ENCODE data around the gene DPP6. TPM values are rescaled to one million over a fixed set of nuclear protein-coding genes. Genes with fewer than 3 reads are reported as not detected.

The DPP6 gene
- total and polyA plus RNA-seq, 12 donors = 0.07 to 2.1 (median 0.16) TPM; not detected in 4

GRCh38 chr7:154774303-154774969 is 722.2 kb downstream of the DPP6 start:
- WGBS, 2 donors = 59 to 70% methylated on average over 4 of the region's 4 CpGs
- no peaks in the 10 kb centered on the region for H3K36me3 ChIP-seq
- no peak overlapping the region for H3K27ac ChIP-seq
- DNase-seq (no peak), ATAC-seq (no peak)
- H3K4me1 ChIP-seq = no peaks in the 10 kb centered on the region
- intact Hi-C loops (cut with DNase I) = no loop called here
- peaks cover 0 to 5% (median 0%) of the 10 kb centered on the region in 11 donors for H3K9me3 ChIP-seq
- no peaks in the 10 kb centered on the region for H3K27me3 ChIP-seq
- H3K4me3 ChIP-seq = no peak overlapping the region
- no peak for TF ChIP-seq CTCF (IDR thresholded peaks at IDR 0.05)

- H3K4me3 ChIP-seq = no peak overlapping the region
- WGBS, 2 donors = 89% methylated on average over 8 of the region's 8 CpGs
- no peaks in the 10 kb centered on the region for H3K36me3 ChIP-seq
- no peaks in the 10 kb centered on the region for H3K4me1 ChIP-seq
- intact Hi-C loops (cut with DNase I) = no loop called here
- DNase-seq = no peak
- no peak for ATAC-seq
- H3K27ac ChIP-seq = no peak overlapping the region
- peaks cover 0 to 4% (median 0%) of the 10 kb centered on the region in 7 donors for H3K27me3 ChIP-seq
- peaks cover 0 to 4% (median 0%) of the 10 kb centered on the region in 11 donors for H3K9me3 ChIP-seq
- no peak for TF ChIP-seq CTCF (IDR thresholded peaks at IDR 0.05)
Measured at GRCh38 chr7:154775681-154776080, 723.5 kb downstream of the DPP6 start.

- peaks cover 0 to 4% (median 0%) of the 10 kb centered on the region in 7 donors for H3K27me3 ChIP-seq
- DNase-seq = no peak
- ATAC-seq = no peak
- H3K4me1 ChIP-seq = no peaks in the 10 kb centered on the region
- H3K27ac ChIP-seq = no peak overlapping the region
- intact Hi-C loops (cut with DNase I) = no loop called here
- H3K36me3 ChIP-seq = no peaks in the 10 kb centered on the region
- WGBS, 2 donors = 57 to 65% methylated on average over 5 of the region's 5 CpGs
- H3K4me3 ChIP-seq = no peak overlapping the region
- peaks cover 0 to under 1% (median 0%) of the 10 kb centered on the region in 11 donors for H3K9me3 ChIP-seq
- TF ChIP-seq CTCF (IDR thresholded peaks at IDR 0.05) = no peak
Measured at GRCh38 chr7:154776350-154776749, 724.2 kb downstream of the DPP6 start.

GRCh38 chr7:154777023-154777422 is 724.8 kb downstream of the DPP6 start:
- intact Hi-C loops (cut with DNase I) = no loop called here
- no peaks in the 10 kb centered on the region for H3K4me1 ChIP-seq
- H3K36me3 ChIP-seq = no peaks in the 10 kb centered on the region
- WGBS, 2 donors = 66 to 70% methylated on average over 5 of the region's 5 CpGs
- ATAC-seq (no peak), DNase-seq (no peak)
- H3K27ac ChIP-seq = no peak overlapping the region
- no peaks in the 10 kb centered on the region for H3K9me3 ChIP-seq
- H3K27me3 ChIP-seq = peaks cover 0 to 4% (median 0%) of the 10 kb centered on the region in 7 donors
- no peak overlapping the region for H3K4me3 ChIP-seq
- no peak for TF ChIP-seq CTCF (IDR thresholded peaks at IDR 0.05)
